ENCODE measurements around the gene RGR. TPM values are rescaled to one million over a fixed set of nuclear protein-coding genes. Genes with fewer than 3 reads are reported as not detected.

Gene RGR
- total and polyA plus RNA-seq, 4 donors: 0.05 to 0.65 (median 0.31) TPM; not detected in 1

DNA sequence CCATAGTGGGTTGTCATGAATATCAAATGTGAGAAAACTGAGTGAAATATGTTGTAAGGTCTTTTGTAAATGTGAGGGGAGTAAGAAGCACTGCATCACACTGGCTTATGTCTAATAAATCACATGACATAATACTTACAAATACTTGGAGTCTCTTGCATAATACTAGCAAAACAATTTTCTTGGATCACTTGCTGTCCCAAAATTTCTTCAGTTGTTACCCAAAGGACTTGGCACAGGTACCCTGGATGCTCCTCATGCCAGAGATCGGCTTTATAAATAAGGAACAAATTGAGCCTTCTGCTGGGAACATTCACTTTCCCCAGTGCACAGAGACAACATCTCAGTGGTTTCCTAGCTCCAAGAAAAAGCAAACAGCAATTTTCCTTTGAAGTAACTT, 14.5 kb upstream of the RGR start:
- Histone ChIP-seq H3K36me3 (ENCODE audit: control insufficient read depth in 4 of 4, insufficient read depth in 4 of 4, low read length in 4 of 4) (no peaks in the 10 kb centered on the region), H3K9me3 (ENCODE audit: control insufficient read depth in 4 of 4, insufficient read depth in 3 of 4, low read length in 3 of 4) (no peaks in the 10 kb centered on the region), H3K27ac (ENCODE audit: low read depth in 1 of 2, low read length in 1 of 2) (no peak overlapping the region), H3K9ac (ENCODE audit: insufficient read depth in 1 of 2, low read length in 2 of 2) (no peak overlapping the region), H3K27me3 (ENCODE audit: control insufficient read depth in 3 of 3, insufficient read depth in 3 of 3, low read length in 2 of 3) (no peaks in the 10 kb centered on the region), H3K4me1 (ENCODE audit: control insufficient read depth in 5 of 5, insufficient read depth in 5 of 5, low read length in 5 of 5) (no peaks in the 10 kb centered on the region), H3K4me3 (no peak overlapping the region)
- WGBS, 2 donors: 79 to 83% methylated on average over 1 of the region's 1 CpG
- TF ChIP-seq, protein P1, sequence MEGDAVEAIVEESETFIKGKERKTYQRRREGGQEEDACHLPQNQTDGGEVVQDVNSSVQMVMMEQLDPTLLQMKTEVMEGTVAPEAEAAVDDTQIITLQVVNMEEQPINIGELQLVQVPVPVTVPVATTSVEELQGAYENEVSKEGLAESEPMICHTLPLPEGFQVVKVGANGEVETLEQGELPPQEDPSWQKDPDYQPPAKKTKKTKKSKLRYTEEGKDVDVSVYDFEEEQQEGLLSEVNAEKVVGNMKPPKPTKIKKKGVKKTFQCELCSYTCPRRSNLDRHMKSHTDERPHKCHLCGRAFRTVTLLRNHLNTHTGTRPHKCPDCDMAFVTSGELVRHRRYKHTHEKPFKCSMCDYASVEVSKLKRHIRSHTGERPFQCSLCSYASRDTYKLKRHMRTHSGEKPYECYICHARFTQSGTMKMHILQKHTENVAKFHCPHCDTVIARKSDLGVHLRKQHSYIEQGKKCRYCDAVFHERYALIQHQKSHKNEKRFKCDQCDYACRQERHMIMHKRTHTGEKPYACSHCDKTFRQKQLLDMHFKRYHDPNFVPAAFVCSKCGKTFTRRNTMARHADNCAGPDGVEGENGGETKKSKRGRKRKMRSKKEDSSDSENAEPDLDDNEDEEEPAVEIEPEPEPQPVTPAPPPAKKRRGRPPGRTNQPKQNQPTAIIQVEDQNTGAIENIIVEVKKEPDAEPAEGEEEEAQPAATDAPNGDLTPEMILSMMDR (IDR thresholded peaks at IDR 0.05; ENCODE audit: control extremely low read depth, extremely low read depth): no peak
- no peak for DNase-seq
- no peak for ATAC-seq (ENCODE audit: insufficient read depth, low FRiP score)

DNA sequence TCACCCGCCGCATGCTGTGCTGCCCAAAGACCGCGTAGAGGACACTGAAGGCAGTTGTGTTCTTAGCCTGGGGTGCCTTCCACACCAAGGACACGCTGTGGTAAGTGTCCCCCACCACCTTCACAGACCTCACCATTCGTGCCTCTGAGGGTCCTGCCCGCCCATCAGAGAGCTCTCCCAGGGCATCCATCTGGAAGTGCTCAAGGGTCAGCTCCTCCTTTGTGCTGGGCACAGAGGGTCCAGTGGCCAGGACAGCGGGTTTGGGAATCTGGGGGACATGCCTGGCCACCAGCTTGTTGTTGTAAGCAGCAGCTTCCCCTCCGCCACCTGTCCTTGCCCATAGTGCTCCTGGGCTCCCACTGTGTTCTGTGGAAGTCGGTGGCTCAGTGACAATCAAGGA, 12.5 kb upstream of the RGR start:
- H3K27ac ChIP-seq (ENCODE audit: low read depth in 1 of 2, low read length in 1 of 2): no peak overlapping the region
- no peaks in the 10 kb centered on the region for H3K27me3 ChIP-seq (ENCODE audit: control insufficient read depth in 3 of 3, insufficient read depth in 3 of 3, low read length in 2 of 3)
- DNase-seq: no peak
- no peaks in the 10 kb centered on the region for H3K36me3 ChIP-seq (ENCODE audit: control insufficient read depth in 4 of 4, insufficient read depth in 4 of 4, low read length in 4 of 4)
- H3K9me3 ChIP-seq (ENCODE audit: control insufficient read depth in 4 of 4, insufficient read depth in 3 of 4, low read length in 3 of 4): peaks cover 0 to 2% (median 0%) of the 10 kb centered on the region in 4 donors
- H3K4me3 ChIP-seq: no peak overlapping the region
- ATAC-seq (ENCODE audit: insufficient read depth, low FRiP score): no peak
- H3K9ac ChIP-seq (ENCODE audit: insufficient read depth in 1 of 2, low read length in 2 of 2): no peak overlapping the region
- 85 to 90% methylated on average over 9 to 10 of the region's 10 CpGs for WGBS, 2 donors
- TF ChIP-seq, protein P1 (IDR thresholded peaks at IDR 0.05; ENCODE audit: control extremely low read depth, extremely low read depth): no peak
- no peaks in the 10 kb centered on the region for H3K4me1 ChIP-seq (ENCODE audit: control insufficient read depth in 5 of 5, insufficient read depth in 5 of 5, low read length in 5 of 5)

DNA sequence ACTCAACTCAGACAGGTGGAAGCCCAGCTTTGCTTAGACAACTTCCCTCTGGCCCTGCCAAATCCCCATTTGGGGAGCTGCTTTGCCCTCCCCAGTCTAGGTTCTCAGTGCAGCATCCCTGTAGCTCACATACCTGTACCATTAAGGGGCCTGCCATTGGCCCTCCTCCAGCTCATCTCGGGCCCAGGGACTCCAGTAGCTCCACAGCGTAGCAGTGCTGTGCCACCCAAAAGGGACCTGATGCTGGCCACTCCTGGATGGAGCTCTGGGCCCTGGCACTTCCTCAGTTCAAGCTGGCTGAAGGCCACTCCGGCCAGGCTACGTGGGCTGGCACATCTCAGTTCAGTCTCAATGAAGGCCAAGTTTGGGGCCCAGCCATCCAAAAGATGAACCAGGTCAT, 10.9 kb upstream of the RGR start:
- TF ChIP-seq, protein P1 (IDR thresholded peaks at IDR 0.05; ENCODE audit: control extremely low read depth, extremely low read depth): no peak
- Histone ChIP-seq H3K36me3 (ENCODE audit: control insufficient read depth in 4 of 4, insufficient read depth in 4 of 4, low read length in 4 of 4) (no peaks in the 10 kb centered on the region), H3K9me3 (ENCODE audit: control insufficient read depth in 4 of 4, insufficient read depth in 3 of 4, low read length in 3 of 4) (peaks cover 0 to 6% (median 0%) of the 10 kb centered on the region in 4 donors), H3K4me1 (ENCODE audit: control insufficient read depth in 5 of 5, insufficient read depth in 5 of 5, low read length in 5 of 5) (no peaks in the 10 kb centered on the region), H3K27ac (ENCODE audit: low read depth in 1 of 2, low read length in 1 of 2) (no peak overlapping the region), H3K27me3 (ENCODE audit: control insufficient read depth in 3 of 3, insufficient read depth in 3 of 3, low read length in 2 of 3) (peaks cover 0 to 3% (median 0%) of the 10 kb centered on the region in 3 donors), H3K4me3 (no peak overlapping the region), H3K9ac (ENCODE audit: insufficient read depth in 1 of 2, low read length in 2 of 2) (no peak overlapping the region)
- ATAC-seq (ENCODE audit: insufficient read depth, low FRiP score) (no peak), DNase-seq (no peak)
- WGBS, 2 donors: 87 to 94% methylated on average over 4 of the region's 4 CpGs

DNA sequence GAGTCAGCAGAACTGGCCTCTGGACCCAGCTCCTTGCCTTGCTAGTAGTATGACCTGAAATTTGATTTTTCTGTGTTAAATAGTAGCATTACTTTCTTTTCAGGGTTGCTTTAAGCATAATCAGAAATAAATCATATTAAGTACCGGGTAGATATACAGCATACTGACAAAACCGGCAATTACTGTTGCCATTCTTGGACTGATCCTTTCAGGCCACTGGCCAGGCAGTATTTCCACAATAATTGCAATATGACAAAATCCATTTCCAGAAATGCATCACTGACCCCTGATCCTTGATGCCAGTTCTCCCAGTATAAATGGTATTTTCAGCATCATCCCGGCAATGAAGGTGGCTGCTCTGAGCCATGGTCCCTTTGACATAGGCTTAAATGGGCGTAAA, 10.4 kb upstream of the RGR start:
- Histone ChIP-seq H3K9me3 (ENCODE audit: control insufficient read depth in 4 of 4, insufficient read depth in 3 of 4, low read length in 3 of 4) (peaks cover 0 to 6% (median 0%) of the 10 kb centered on the region in 4 donors), H3K9ac (ENCODE audit: insufficient read depth in 1 of 2, low read length in 2 of 2) (no peak overlapping the region), H3K4me3 (no peak overlapping the region), H3K4me1 (ENCODE audit: control insufficient read depth in 5 of 5, insufficient read depth in 5 of 5, low read length in 5 of 5) (no peaks in the 10 kb centered on the region), H3K27me3 (ENCODE audit: control insufficient read depth in 3 of 3, insufficient read depth in 3 of 3, low read length in 2 of 3) (peaks cover 0 to 3% (median 0%) of the 10 kb centered on the region in 3 donors), H3K36me3 (ENCODE audit: control insufficient read depth in 4 of 4, insufficient read depth in 4 of 4, low read length in 4 of 4) (no peaks in the 10 kb centered on the region), H3K27ac (ENCODE audit: low read depth in 1 of 2, low read length in 1 of 2) (no peak overlapping the region)
- TF ChIP-seq, protein P1 (IDR thresholded peaks at IDR 0.05; ENCODE audit: control extremely low read depth, extremely low read depth): no peak
- no peak for DNase-seq
- WGBS, 2 donors: 93 to 94% methylated on average over 4 of the region's 4 CpGs
- no peak for ATAC-seq (ENCODE audit: insufficient read depth, low FRiP score)
